Esophagus muscularis mucosa (tissue), 3 donors: ENCODE results near the gene STX8.

Experiments
- POLR2AphosphoS5 ChIP-seq, 2 donors: sonication (generic); formaldehyde crosslinking; IDR thresholded peaks; one replicate each; pipeline ENCODE4 v1.6.1; 2017; ENCODE audit warnings: antibody characterized with exemption in 2 of 2
- TF ChIP-seq, protein P1 (sequence below), 3 experiments: fragments of 200-600 bp in 2 of 3; fragments of 450-650 bp in 1 of 3; sonication (generic) in 2 of 3; IDR thresholded peaks; one replicate each; pipeline ENCODE4 v1.5.1; 2017 to 2019; ENCODE audit warnings: antibody characterized with exemption in 3 of 3, mild to moderate bottlenecking in 2 of 3, moderate library complexity in 1 of 3

DNA sequence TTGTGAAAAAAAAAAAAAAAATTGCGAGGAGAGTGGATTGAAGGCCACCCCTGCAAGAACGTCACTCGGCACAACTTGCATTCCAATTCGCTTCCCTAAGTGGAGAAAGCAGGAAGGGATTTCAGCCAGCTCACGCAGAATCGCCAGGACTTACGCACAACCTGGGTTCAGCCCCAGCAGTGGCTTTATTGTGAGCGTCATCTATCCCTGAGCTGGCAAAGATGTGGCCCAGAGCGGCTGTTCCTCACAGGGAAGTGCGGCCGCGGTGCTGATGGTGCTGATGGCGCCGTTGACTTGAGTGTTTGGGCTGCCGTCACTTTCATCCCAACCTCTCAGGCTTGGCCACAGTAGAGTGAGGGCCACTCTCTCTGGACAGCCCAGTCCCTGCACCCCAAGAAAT lies 356.7 kb downstream of the STX8 start:
- TF ChIP-seq, protein P1, sequence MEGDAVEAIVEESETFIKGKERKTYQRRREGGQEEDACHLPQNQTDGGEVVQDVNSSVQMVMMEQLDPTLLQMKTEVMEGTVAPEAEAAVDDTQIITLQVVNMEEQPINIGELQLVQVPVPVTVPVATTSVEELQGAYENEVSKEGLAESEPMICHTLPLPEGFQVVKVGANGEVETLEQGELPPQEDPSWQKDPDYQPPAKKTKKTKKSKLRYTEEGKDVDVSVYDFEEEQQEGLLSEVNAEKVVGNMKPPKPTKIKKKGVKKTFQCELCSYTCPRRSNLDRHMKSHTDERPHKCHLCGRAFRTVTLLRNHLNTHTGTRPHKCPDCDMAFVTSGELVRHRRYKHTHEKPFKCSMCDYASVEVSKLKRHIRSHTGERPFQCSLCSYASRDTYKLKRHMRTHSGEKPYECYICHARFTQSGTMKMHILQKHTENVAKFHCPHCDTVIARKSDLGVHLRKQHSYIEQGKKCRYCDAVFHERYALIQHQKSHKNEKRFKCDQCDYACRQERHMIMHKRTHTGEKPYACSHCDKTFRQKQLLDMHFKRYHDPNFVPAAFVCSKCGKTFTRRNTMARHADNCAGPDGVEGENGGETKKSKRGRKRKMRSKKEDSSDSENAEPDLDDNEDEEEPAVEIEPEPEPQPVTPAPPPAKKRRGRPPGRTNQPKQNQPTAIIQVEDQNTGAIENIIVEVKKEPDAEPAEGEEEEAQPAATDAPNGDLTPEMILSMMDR (IDR thresholded peaks at IDR 0.05): no peak
- TF ChIP-seq POLR2AphosphoS5 (IDR thresholded peaks at IDR 0.05): no peak
